ENCODE data around the gene GID8.

GRCh38 chr20:62943396-62943795, 5.4 kb downstream of the GID8 start:
- no peak for TF ChIP-seq EZH2 (IDR thresholded peaks at IDR 0.05; ENCODE audit: insufficient read depth, poor library complexity, severe bottlenecking)
- TF ChIP-seq EZH2phosphoT487 (IDR thresholded peaks at IDR 0.05; ENCODE audit: insufficient read depth, low read depth), result no peak

All from GM23248 (cell line).